Osteoblast (primary cell): ENCODE measurements around the gene LRRN4. TPM values are rescaled to one million over a fixed set of nuclear protein-coding genes. Genes with fewer than 3 reads are reported as not detected.

Source experiments
- DNase-seq: peaks from one replicate; pipeline ENCODE4 v3.0.0; 2011; ENCODE audit warnings: low spot score, mixed read lengths; ENCODE audit not compliant: insufficient read length; ENCODE audit errors: missing footprints
- H2AFZ ChIP-seq: 2 replicates; pipeline ENCODE4 v1.6.0; 2011; ENCODE audit warnings: mild to moderate bottlenecking, low read length
- H3K27ac ChIP-seq: 2 replicates; pipeline ENCODE4 v1.5.1; 2011; ENCODE audit warnings: mild to moderate bottlenecking, low read depth, low read length, moderate library complexity
- H3K27me3 ChIP-seq: 2 replicates; pipeline ENCODE4 v1.6.0; 2012; ENCODE audit warnings: mild to moderate bottlenecking, control low read depth, inconsistent platforms, low read length, moderate library complexity; ENCODE audit not compliant: insufficient read depth
- H3K36me3 ChIP-seq: 2 replicates; pipeline ENCODE4 v1.5.1; 2011; ENCODE audit warnings: mild to moderate bottlenecking, low read length, control low read depth, moderate library complexity; ENCODE audit not compliant: insufficient read depth
- H3K4me1 ChIP-seq: 2 replicates; pipeline ENCODE4 v1.5.1; 2011; ENCODE audit warnings: mild to moderate bottlenecking, low read length, control low read depth, moderate library complexity; ENCODE audit not compliant: insufficient read depth
- H3K4me2 ChIP-seq: 2 replicates; pipeline ENCODE4 v1.6.0; 2011; ENCODE audit warnings: mild to moderate bottlenecking, low read length; ENCODE audit not compliant: insufficient read depth
- H3K4me3 ChIP-seq: fragments of 200-600 bp; sonication (generic); 3 replicates; pipeline ENCODE4 v1.5.1; 2012; ENCODE audit warnings: mild to moderate bottlenecking, low read length, inconsistent platforms; ENCODE audit not compliant: insufficient read depth
- H3K79me2 ChIP-seq: 2 replicates; pipeline ENCODE4 v1.6.0; 2012; ENCODE audit warnings: mild to moderate bottlenecking, low read length, control low read depth, inconsistent platforms; ENCODE audit not compliant: insufficient read depth
- H3K9me3 ChIP-seq: 2 replicates; pipeline ENCODE4 v1.5.1; 2011; ENCODE audit warnings: low read depth, low read length, control low read depth
- H4K20me1 ChIP-seq: 2 replicates; pipeline ENCODE4 v1.6.0; 2012; ENCODE audit warnings: mild to moderate bottlenecking, low read length, control low read depth; ENCODE audit not compliant: insufficient read depth
- total RNA-seq: library from RNA; depleted of rRNA; stranded (reverse); fragments of >200 nt; gene quantifications from 2 replicates; pipeline ENCODE4 v1.2.3, GENCODE V29; 2012
- TF ChIP-seq, protein P1 (sequence below): IDR thresholded peaks from 2 replicates; pipeline ENCODE4 v1.5.1; 2011; ENCODE audit warnings: mild to moderate bottlenecking, low read depth, low read length, moderate library complexity; ENCODE audit errors: extremely low read depth

LRRN4 gene
- total RNA-seq, 1 donor = not detected

DNA sequence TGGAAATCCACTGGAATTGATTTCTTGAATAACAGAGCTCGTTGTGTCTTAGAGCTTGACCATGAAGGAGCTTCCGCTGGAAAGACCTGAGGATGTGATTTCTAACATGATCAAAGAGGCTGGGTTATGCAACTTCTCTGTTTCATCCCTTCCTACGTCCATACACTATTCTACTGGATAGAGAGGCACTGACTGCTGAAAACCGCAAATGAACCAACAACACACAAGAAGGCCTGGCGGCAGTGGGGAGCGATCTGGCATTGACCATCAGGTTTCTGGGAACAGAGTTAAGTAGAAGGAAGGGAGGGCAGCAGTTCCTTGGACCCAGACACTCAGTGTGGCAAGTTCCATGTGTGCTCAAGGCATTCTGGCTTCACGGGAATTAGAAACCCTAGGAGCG lies 13.3 kb downstream of the LRRN4 start:
- Histone ChIP-seq H3K4me1 (no peaks in the 10 kb centered on the region), H3K4me3 (no peak overlapping the region), H3K36me3 (peaks cover 30% of the 10 kb centered on the region), H3K27me3 (no peaks in the 10 kb centered on the region), H2AFZ (no peak overlapping the region), H4K20me1 (no peaks in the 10 kb centered on the region), H3K27ac (no peak overlapping the region), H3K4me2 (no peak overlapping the region), H3K79me2 (no peaks in the 10 kb centered on the region), H3K9me3 (no peaks in the 10 kb centered on the region)
- TF ChIP-seq, protein P1, sequence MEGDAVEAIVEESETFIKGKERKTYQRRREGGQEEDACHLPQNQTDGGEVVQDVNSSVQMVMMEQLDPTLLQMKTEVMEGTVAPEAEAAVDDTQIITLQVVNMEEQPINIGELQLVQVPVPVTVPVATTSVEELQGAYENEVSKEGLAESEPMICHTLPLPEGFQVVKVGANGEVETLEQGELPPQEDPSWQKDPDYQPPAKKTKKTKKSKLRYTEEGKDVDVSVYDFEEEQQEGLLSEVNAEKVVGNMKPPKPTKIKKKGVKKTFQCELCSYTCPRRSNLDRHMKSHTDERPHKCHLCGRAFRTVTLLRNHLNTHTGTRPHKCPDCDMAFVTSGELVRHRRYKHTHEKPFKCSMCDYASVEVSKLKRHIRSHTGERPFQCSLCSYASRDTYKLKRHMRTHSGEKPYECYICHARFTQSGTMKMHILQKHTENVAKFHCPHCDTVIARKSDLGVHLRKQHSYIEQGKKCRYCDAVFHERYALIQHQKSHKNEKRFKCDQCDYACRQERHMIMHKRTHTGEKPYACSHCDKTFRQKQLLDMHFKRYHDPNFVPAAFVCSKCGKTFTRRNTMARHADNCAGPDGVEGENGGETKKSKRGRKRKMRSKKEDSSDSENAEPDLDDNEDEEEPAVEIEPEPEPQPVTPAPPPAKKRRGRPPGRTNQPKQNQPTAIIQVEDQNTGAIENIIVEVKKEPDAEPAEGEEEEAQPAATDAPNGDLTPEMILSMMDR = no peak
- no peak for DNase-seq

DNA sequence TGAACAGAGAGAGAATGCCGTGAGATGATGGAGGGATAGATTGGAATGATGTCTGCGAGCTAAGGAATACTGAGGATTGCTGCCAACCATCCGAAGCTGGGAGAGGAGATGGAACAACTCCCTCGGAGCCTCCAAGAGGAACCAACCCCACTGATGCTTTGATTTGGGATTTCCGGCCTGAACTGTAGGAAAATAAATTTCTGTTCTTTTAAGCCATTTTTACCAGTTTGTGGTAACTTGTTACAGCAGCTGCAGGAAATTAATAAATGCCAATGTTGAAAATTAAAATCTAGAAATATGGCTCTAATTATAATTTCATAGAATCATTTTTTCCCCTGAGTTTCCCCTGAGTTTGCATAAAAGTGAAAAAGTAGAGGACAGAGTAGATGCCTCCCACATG lies 14.1 kb downstream of the LRRN4 start:
- peaks cover under 1% of the 10 kb centered on the region for H4K20me1 ChIP-seq
- no peaks in the 10 kb centered on the region for H3K27me3 ChIP-seq
- H3K79me2 ChIP-seq = no peaks in the 10 kb centered on the region
- no peak for DNase-seq
- TF ChIP-seq, protein P1 = no peak
- no peak overlapping the region for H3K27ac ChIP-seq
- H2AFZ ChIP-seq = no peak overlapping the region
- H3K4me2 ChIP-seq = no peak overlapping the region
- H3K36me3 ChIP-seq = peaks cover 34% of the 10 kb centered on the region
- H3K4me3 ChIP-seq = no peak overlapping the region
- peaks cover 1% of the 10 kb centered on the region for H3K4me1 ChIP-seq
- no peaks in the 10 kb centered on the region for H3K9me3 ChIP-seq

DNA sequence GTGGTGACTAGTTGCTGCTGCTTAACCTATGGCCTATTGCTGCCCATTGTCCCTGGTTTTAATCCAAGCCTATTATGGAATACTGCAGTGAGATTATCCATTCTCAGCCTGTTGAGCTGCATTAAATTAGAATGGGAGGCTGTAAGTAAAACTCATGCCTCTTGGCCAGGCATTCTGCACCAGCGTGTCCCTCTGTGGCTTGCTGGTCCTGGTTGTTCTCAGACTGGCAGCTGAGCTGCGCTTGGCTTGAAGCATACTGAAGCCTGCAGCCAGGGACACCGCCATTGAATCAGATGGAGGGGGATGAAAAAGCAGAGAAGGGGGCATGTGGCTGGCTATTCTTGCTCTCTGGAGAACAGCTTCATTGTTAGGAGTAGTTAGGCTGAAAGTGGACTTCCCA lies 15.6 kb downstream of the LRRN4 start:
- Histone ChIP-seq H3K27ac (no peak overlapping the region), H3K4me2 (no peak overlapping the region), H3K4me1 (peaks cover 8% of the 10 kb centered on the region), H3K4me3 (no peak overlapping the region), H4K20me1 (peaks cover 14% of the 10 kb centered on the region), H3K9me3 (no peaks in the 10 kb centered on the region), H3K36me3 (peaks cover 44% of the 10 kb centered on the region), H2AFZ (no peak overlapping the region), H3K79me2 (peaks cover 5% of the 10 kb centered on the region), H3K27me3 (no peaks in the 10 kb centered on the region)
- TF ChIP-seq, protein P1 = no peak
- no peak for DNase-seq

DNA sequence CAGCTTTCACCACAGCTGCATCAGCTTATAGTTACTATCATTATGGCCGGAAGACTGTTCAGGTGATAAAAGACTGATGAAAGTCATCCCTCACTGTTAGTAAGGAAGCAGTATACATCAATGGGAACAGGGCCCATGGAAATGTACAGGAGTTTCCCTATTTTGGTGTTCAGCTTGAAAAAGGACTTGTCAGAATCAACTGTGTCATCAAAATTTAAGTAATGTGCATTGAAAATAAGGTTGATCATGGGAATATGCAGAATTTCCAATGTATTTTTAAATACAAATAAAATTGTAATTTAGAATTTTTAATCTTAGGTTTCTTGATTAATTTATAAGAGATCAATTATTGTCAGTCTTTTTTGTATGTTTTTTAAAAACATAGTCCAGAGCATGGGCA lies 16.8 kb downstream of the LRRN4 start:
- peaks cover 8% of the 10 kb centered on the region for H3K4me1 ChIP-seq
- peaks cover 46% of the 10 kb centered on the region for H3K36me3 ChIP-seq
- no peaks in the 10 kb centered on the region for H3K9me3 ChIP-seq
- peaks cover 12% of the 10 kb centered on the region for H3K79me2 ChIP-seq
- no peak for DNase-seq
- no peak overlapping the region for H3K4me2 ChIP-seq
- no peaks in the 10 kb centered on the region for H3K27me3 ChIP-seq
- TF ChIP-seq, protein P1 = no peak
- peaks cover 14% of the 10 kb centered on the region for H4K20me1 ChIP-seq
- no peak overlapping the region for H3K4me3 ChIP-seq
- H3K27ac ChIP-seq = no peak overlapping the region
- H2AFZ ChIP-seq = no peak overlapping the region
